GM12878 (cell line): ENCODE data around the gene NCS1. TPM values are rescaled to one million over a fixed set of nuclear protein-coding genes. Genes with fewer than 3 reads are reported as not detected.

ENCODE experiments used
- ATAC-seq: fragments of 200-7000 bp; cut with Tn5 transposase; 3 replicates; pipeline ENCODE4 v1.9.1; 2020; ENCODE audit warnings: mild to moderate bottlenecking, moderate library complexity
- BruUV-seq: library from RNA; stranded (reverse); fragments of 400-500 nt; replicated peaks from 2 replicates; lab custom pipeline; 2021; lab: Mats Ljungman, UMichigan
- CTCF ChIA-PET: fragments of 300-600 bp; sonication (Branson Sonifier 250); formaldehyde crosslinking; extraction: SDS; loops from one replicate; lab custom pipeline; 2021; ENCODE audit warnings: inconsistent platforms; lab: Yijun Ruan, JAX
- POLR2A ChIA-PET: fragments of 350-600 bp; formaldehyde crosslinking; extraction: SDS; loops from one replicate; lab custom pipeline; 2021; ENCODE audit warnings: inconsistent platforms; lab: Charles Lee
- RAD21 ChIA-PET: fragments of 300-600 bp; sonication (Branson Sonifier 250); formaldehyde crosslinking; loops from one replicate; lab custom pipeline; 2023; ENCODE audit warnings: antibody characterized with exemption; ENCODE audit not compliant: unreplicated experiment; lab: Charles Lee
- SMC1A ChIA-PET: fragments of 300-600 bp; sonication (Branson Sonifier 250); formaldehyde crosslinking; loops from one replicate; lab custom pipeline; 2023; ENCODE audit not compliant: unreplicated experiment, uncharacterized antibody; lab: Charles Lee
- DNase-seq: peaks from one replicate; pipeline ENCODE4 v3.0.0-alpha.2; 2011; ENCODE audit warnings: low read depth, low spot score
- FAIRE-seq: peaks from 3 replicates; lab custom pipeline; 2011; peaks lifted over from hg19 to GRCh38; lab: Jason Lieb, UNC
- H2AFZ ChIP-seq: 2 replicates; pipeline ENCODE4 v1.6.0; 2011; ENCODE audit warnings: low read depth, low read length, control low read depth; ENCODE audit not compliant: control insufficient read depth
- H3K27ac ChIP-seq: 2 replicates; pipeline ENCODE4 v1.5.1; 2011; ENCODE audit warnings: control low read depth; ENCODE audit not compliant: control insufficient read depth, insufficient read depth
- H3K27me3 ChIP-seq, 2 experiments: replicated peaks in 1 of 2; 2 replicates each; pipeline versions ENCODE4 v1.6.0 to v1.6.1; 2011; ENCODE audit warnings: low read length in 1 of 2; ENCODE audit not compliant: control insufficient read depth in 2 of 2, insufficient read depth in 2 of 2
- H3K36me3 ChIP-seq, 2 experiments: 2 replicates each; pipeline ENCODE4 v1.5.1; 2011; ENCODE audit warnings: low read length in 1 of 2; ENCODE audit not compliant: control insufficient read depth in 2 of 2, insufficient read depth in 2 of 2
- H3K4me1 ChIP-seq: 2 replicates; pipeline ENCODE4 v1.6.1; 2011; ENCODE audit warnings: mild to moderate bottlenecking, low read length, moderate library complexity, mixed read lengths; ENCODE audit not compliant: control insufficient read depth, insufficient read depth
- H3K4me2 ChIP-seq: 2 replicates; pipeline ENCODE4 v1.6.0; 2011; ENCODE audit warnings: control low read depth; ENCODE audit not compliant: control insufficient read depth, insufficient read depth
- H3K4me3 ChIP-seq: fragments of 200-600 bp; sonication (generic); 2 replicates; pipeline ENCODE4 v1.5.1; 2016
- H3K79me2 ChIP-seq: 2 replicates; pipeline ENCODE4 v1.6.0; 2011; ENCODE audit warnings: low read length; ENCODE audit not compliant: control insufficient read depth, insufficient read depth
- H3K9ac ChIP-seq: 2 replicates; pipeline ENCODE4 v1.8.0; 2011; ENCODE audit warnings: low read length, control low read depth, mixed read lengths; ENCODE audit not compliant: control insufficient read depth, insufficient read depth
- H3K9me3 ChIP-seq: replicated peaks from 3 replicates; pipeline ENCODE4 v1.5.1; 2011; ENCODE audit warnings: mild to moderate bottlenecking, low read length; ENCODE audit not compliant: control insufficient read depth, insufficient read depth
- H4K20me1 ChIP-seq: 2 replicates; pipeline ENCODE4 v1.6.0; 2011; ENCODE audit not compliant: control insufficient read depth, insufficient read depth
- BMI1 ChIP-seq: fragments of 450-650 bp; IDR thresholded peaks from 2 replicates; pipeline ENCODE4 v1.6.1; 2016; ENCODE audit warnings: mild to moderate bottlenecking, moderate library complexity, borderline replicate concordance
- CREM ChIP-seq: IDR thresholded peaks from 2 replicates; pipeline ENCODE4 v1.6.1; 2014; ENCODE audit warnings: antibody characterized with exemption, low read depth
- GABPA ChIP-seq: IDR thresholded peaks from 2 replicates; pipeline ENCODE4 v1.6.1; 2014; ENCODE audit warnings: antibody characterized with exemption, low read depth, mild to moderate bottlenecking, inconsistent platforms
- IKZF1 ChIP-seq: fragments of 450-650 bp; conservative IDR thresholded peaks from 2 replicates; pipeline ENCODE4 v1.6.1; 2017; ENCODE audit warnings: antibody characterized with exemption, mild to moderate bottlenecking
- IRF4 ChIP-seq: IDR thresholded peaks from 2 replicates; pipeline ENCODE4 v1.6.1; 2011; ENCODE audit warnings: low read depth, low read length
- LARP7 ChIP-seq: fragments of 450-650 bp; IDR thresholded peaks from 2 replicates; pipeline ENCODE4 v1.6.1; 2017; ENCODE audit warnings: mild to moderate bottlenecking
- MEF2A ChIP-seq: IDR thresholded peaks from 2 replicates; pipeline ENCODE4 v1.6.1; 2011; ENCODE audit warnings: low read depth, mild to moderate bottlenecking, low read length, moderate library complexity; ENCODE audit not compliant: insufficient read depth
- MEF2B ChIP-seq: fragments of 450-650 bp; IDR thresholded peaks from 2 replicates; pipeline ENCODE4 v1.6.1; 2018; ENCODE audit warnings: mild to moderate bottlenecking, moderate library complexity; ENCODE audit not compliant: partially characterized antibody, poor library complexity, severe bottlenecking
- MYC ChIP-seq: IDR thresholded peaks from 2 replicates; pipeline ENCODE4 v1.6.1; 2011; ENCODE audit warnings: mild to moderate bottlenecking, low read length, moderate library complexity, inconsistent platforms; ENCODE audit not compliant: insufficient read depth, insufficient replicate concordance, insufficient read length, severe bottlenecking
- NR2F1 ChIP-seq: fragments of 450-650 bp; conservative IDR thresholded peaks from 2 replicates; pipeline ENCODE4 v1.6.1; 2017; ENCODE audit warnings: mild to moderate bottlenecking
- SMAD5 ChIP-seq: IDR thresholded peaks from 2 replicates; pipeline ENCODE4 v1.6.1; 2016; ENCODE audit warnings: antibody characterized with exemption, low read depth
- SPI1 ChIP-seq: IDR thresholded peaks from 2 replicates; pipeline ENCODE4 v1.6.1; 2011; ENCODE audit warnings: low read depth, mild to moderate bottlenecking, low read length, moderate library complexity, borderline replicate concordance; ENCODE audit not compliant: insufficient read depth
- ZNF384 ChIP-seq: IDR thresholded peaks from 2 replicates; pipeline ENCODE4 v1.6.1; 2012; ENCODE audit warnings: low read depth, mild to moderate bottlenecking, low read length, improper control_type of control experiment, borderline replicate concordance
- WGBS: methylation state at CpG from one replicate; pipeline ENCODE4 v1.1.6; 2016; ENCODE audit warnings: low lambda C conversion rate; ENCODE audit not compliant: insufficient replicate concordance, insufficient coverage; ENCODE audit errors: missing lambda C conversion rate; 5-methylcytosine and 5-hydroxymethylcytosine counted together
- in situ Hi-C: fragments of 300-500 bp; cut with MboI; formaldehyde crosslinking; loops from 9 replicates; pipeline ENCODE4 v1.14.3; 2018; ENCODE audit warnings: mixed read lengths
- intact Hi-C: fragments of 100-400 bp; cut with micrococcal nuclease; formaldehyde crosslinking; loops from one replicate; pipeline ENCODE4 v1.14.2; 2022; ENCODE audit not compliant: unreplicated experiment
- polyA plus RNA-seq, 11 experiments: library from polyadenylated mRNA; depleted of rRNA in 4 of 11; unstranded in 6 of 11; stranded (reverse) in 5 of 11; fragments of >200 nt; fragmentation: Nextera tagmentation in 4 of 11; fragmentation: Illumina TruSeq in 1 of 11; extraction: Ambion mirVana in 4 of 11; extraction: Trizol in 1 of 11; gene quantifications; 1 replicate in 1 of 11; 2 replicates in 10 of 11; pipeline versions ENCODE4 v1.2.1 to v1.2.3, GENCODE V29; 2011 to 2016; ENCODE audit warnings: inconsistent platforms in 2 of 11, missing spikeins in 2 of 11, low read depth in 1 of 11
- total RNA-seq, 4 experiments: library from RNA; depleted of rRNA in 3 of 4; stranded (reverse); fragments of >200 nt in 3 of 4; fragmentation: Illumina TruSeq in 1 of 4; extraction: Trizol in 1 of 4; gene quantifications; 2 replicates each; pipeline versions ENCODE4 v1.2.1 to v1.2.3, GENCODE V29; 2013 to 2021
- TF ChIP-seq, protein P1 (sequence below): fragments of 150-350 bp; IDR thresholded peaks from 2 replicates; pipeline ENCODE4 v1.6.1; 2014; ENCODE audit warnings: mild to moderate bottlenecking, low read depth, low read length
- TF ChIP-seq, protein P2 (sequence below): fragments of 150-350 bp; IDR thresholded peaks from 2 replicates; pipeline ENCODE4 v1.6.1; 2016; ENCODE audit warnings: low read depth, low read length
- TF ChIP-seq, protein P3 (sequence below): fragments of 450-650 bp; IDR thresholded peaks from 2 replicates; pipeline ENCODE4 v1.6.1; 2016; ENCODE audit warnings: mild to moderate bottlenecking

The NCS1 gene
- total and polyA plus RNA-seq, 10 of the 15 experiments (the other 5 are each of a cell fraction or from before 2014, with no cell fraction given): 0.04 to 0.22 (median 0.06) TPM; not detected in 4

DNA sequence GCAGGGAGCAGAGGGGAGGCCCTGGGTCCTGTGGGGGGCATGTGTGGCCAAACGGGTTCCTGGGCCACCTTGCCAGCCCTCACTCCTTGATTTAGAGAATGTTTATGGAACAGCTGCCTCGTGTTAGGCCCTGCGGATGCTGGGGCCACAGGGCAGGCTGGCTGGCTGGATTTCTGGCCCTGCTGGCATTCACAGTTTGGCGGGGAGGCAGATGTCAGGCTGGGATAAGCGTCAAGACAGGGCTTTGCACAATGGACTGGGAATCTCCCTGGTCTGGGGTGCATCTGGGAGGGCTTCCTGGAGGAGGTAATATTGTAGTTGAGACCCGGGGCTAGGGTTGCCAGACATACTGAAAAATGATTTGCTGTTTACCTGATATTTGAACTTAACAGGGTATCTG lies 13.8 kb downstream of the NCS1 start (continued):
- TF ChIP-seq, protein P1, sequence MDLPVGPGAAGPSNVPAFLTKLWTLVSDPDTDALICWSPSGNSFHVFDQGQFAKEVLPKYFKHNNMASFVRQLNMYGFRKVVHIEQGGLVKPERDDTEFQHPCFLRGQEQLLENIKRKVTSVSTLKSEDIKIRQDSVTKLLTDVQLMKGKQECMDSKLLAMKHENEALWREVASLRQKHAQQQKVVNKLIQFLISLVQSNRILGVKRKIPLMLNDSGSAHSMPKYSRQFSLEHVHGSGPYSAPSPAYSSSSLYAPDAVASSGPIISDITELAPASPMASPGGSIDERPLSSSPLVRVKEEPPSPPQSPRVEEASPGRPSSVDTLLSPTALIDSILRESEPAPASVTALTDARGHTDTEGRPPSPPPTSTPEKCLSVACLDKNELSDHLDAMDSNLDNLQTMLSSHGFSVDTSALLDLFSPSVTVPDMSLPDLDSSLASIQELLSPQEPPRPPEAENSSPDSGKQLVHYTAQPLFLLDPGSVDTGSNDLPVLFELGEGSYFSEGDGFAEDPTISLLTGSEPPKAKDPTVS: no peak

DNA sequence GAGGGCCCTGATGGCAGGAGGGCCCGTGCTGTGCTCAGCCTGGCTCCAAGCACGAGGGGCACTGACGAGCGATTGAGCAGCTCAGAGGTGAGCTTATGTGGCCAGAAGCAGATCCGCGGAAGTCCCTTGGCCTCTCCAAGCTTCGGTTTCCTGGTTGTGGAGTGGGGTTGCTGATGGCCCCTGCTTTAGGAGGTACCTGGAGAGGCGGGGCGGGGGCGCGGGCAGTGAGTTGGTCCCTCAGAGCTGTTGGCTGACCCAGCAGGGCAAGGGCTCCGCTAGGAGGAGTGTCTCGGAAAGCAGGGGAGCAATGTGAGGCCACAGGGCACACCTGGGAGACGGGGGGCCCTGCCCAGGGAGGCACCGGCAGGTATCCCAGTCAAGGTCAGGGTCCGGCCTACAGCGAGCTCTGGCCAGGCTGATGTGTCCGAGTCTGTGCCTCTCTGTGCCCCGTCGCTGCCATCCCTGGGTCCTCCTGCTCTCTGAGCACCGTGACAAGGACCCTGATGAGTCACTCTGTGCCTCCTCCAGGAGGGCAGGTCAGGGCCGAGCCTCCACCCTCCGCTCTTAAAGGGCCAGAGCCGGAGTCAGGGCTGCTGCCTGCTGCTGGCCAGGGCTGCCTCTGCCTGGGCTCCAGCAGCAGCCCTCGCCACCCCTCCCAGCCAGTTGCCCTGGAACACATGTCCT lies 14.8 kb downstream of the NCS1 start:
- H3K4me2 ChIP-seq: no peak overlapping the region
- no peak for FAIRE-seq
- no peak for TF ChIP-seq BMI1
- TF ChIP-seq IKZF1: no peak
- no peak for TF ChIP-seq ZNF384
- no peak for TF ChIP-seq NR2F1
- TF ChIP-seq SMAD5: no peak
- no peak for TF ChIP-seq CREM
- no peak for TF ChIP-seq MEF2A
- TF ChIP-seq GABPA: no peak
- no peak for TF ChIP-seq MEF2B
- TF ChIP-seq MYC: no peak
- TF ChIP-seq, protein P2, sequence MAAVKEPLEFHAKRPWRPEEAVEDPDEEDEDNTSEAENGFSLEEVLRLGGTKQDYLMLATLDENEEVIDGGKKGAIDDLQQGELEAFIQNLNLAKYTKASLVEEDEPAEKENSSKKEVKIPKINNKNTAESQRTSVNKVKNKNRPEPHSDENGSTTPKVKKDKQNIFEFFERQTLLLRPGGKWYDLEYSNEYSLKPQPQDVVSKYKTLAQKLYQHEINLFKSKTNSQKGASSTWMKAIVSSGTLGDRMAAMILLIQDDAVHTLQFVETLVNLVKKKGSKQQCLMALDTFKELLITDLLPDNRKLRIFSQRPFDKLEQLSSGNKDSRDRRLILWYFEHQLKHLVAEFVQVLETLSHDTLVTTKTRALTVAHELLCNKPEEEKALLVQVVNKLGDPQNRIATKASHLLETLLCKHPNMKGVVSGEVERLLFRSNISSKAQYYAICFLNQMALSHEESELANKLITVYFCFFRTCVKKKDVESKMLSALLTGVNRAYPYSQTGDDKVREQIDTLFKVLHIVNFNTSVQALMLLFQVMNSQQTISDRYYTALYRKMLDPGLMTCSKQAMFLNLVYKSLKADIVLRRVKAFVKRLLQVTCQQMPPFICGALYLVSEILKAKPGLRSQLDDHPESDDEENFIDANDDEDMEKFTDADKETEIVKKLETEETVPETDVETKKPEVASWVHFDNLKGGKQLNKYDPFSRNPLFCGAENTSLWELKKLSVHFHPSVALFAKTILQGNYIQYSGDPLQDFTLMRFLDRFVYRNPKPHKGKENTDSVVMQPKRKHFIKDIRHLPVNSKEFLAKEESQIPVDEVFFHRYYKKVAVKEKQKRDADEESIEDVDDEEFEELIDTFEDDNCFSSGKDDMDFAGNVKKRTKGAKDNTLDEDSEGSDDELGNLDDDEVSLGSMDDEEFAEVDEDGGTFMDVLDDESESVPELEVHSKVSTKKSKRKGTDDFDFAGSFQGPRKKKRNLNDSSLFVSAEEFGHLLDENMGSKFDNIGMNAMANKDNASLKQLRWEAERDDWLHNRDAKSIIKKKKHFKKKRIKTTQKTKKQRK: no peak
- no peak for TF ChIP-seq SPI1
- TF ChIP-seq, protein P3, sequence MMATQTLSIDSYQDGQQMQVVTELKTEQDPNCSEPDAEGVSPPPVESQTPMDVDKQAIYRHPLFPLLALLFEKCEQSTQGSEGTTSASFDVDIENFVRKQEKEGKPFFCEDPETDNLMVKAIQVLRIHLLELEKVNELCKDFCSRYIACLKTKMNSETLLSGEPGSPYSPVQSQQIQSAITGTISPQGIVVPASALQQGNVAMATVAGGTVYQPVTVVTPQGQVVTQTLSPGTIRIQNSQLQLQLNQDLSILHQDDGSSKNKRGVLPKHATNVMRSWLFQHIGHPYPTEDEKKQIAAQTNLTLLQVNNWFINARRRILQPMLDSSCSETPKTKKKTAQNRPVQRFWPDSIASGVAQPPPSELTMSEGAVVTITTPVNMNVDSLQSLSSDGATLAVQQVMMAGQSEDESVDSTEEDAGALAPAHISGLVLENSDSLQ: no peak
- TF ChIP-seq LARP7: no peak
- no peak for TF ChIP-seq IRF4
- in situ Hi-C loops: no loop called here
- no peak overlapping the region for H2AFZ ChIP-seq
- no peaks in the 10 kb centered on the region for H3K9me3 ChIP-seq
- no peak overlapping the region for H3K9ac ChIP-seq
- no peak for DNase-seq
- no peaks in the 10 kb centered on the region for H3K36me3 ChIP-seq
- H3K27me3 ChIP-seq: no peaks in the 10 kb centered on the region; a peak in 2 of 4 replicates
- no peak overlapping the region for H3K27ac ChIP-seq
- ChIA-PET CTCF (no interaction called here), RAD21 (no interaction called here), POLR2A (no interaction called here), SMC1A (interaction anchor here (1.2 kb wide), 1 partner anchor 79 kb away, joined by 3 read pairs; no protein-coding TSS in a partner anchor)
- peak; percentile 80 for ATAC-seq
- no peaks in the 10 kb centered on the region for H3K4me1 ChIP-seq
- no peaks in the 10 kb centered on the region for H4K20me1 ChIP-seq
- intact Hi-C loops: no loop called here
- H3K4me3 ChIP-seq: no peak overlapping the region
- no TSS peak for BruUV-seq
- no peaks in the 10 kb centered on the region for H3K79me2 ChIP-seq
- 57% methylated on average over 23 of the region's 25 CpGs for WGBS
